A673 (cell line): ENCODE measurements around the gene BUB3. TPM values are rescaled to one million over a fixed set of nuclear protein-coding genes. Genes with fewer than 3 reads are reported as not detected.
"Not testable (repeated sequence)": the region's sequence is repeated elsewhere in the genome, so short reads cannot be mapped to it uniquely, and the experiment has no call there.

Experiments used
- BruUV-seq: library from RNA; stranded (reverse); fragments of 400-500 nt; replicated peaks from 2 replicates; lab custom pipeline; 2021; lab: Mats Ljungman, UMichigan
- CTCF ChIA-PET: fragments of 300-600 bp; sonication (Branson Sonifier 250); formaldehyde crosslinking; loops from one replicate; lab custom pipeline; 2022; ENCODE audit warnings: antibody characterized with exemption; lab: Charles Lee
- POLR2A ChIA-PET: fragments of 300-600 bp; sonication (Branson Sonifier 250); formaldehyde crosslinking; loops from one replicate; lab custom pipeline; 2022; ENCODE audit warnings: antibody characterized with exemption; ENCODE audit not compliant: low non-redundant PET; lab: Charles Lee
- DNase-seq: peaks from one replicate; pipeline ENCODE4 v3.0.0-alpha.2; 2015; ENCODE audit warnings: low spot score
- H3K27ac ChIP-seq: fragments of 200-600 bp; sonication (generic); 2 replicates; pipeline ENCODE4 v1.5.1; 2016; ENCODE audit warnings: mixed run types, low read depth, mild to moderate bottlenecking, mixed read lengths, antibody characterized with exemption, low read length; ENCODE audit not compliant: poor library complexity, severe bottlenecking
- H3K27me3 ChIP-seq: fragments of 200-600 bp; sonication (generic); replicated peaks from 2 replicates; pipeline ENCODE4 v1.6.1; 2017; ENCODE audit warnings: mixed run types, low read depth, mild to moderate bottlenecking, mixed read lengths, antibody characterized with exemption, low read length; ENCODE audit not compliant: insufficient read depth, poor library complexity
- H3K36me3 ChIP-seq: fragments of 200-600 bp; sonication (generic); 2 replicates; pipeline ENCODE4 v1.6.1; 2016; ENCODE audit warnings: mixed run types, mild to moderate bottlenecking, mixed read lengths, antibody characterized with exemption, low read length; ENCODE audit not compliant: insufficient read depth, poor library complexity, severe bottlenecking
- H3K4me1 ChIP-seq: fragments of 200-600 bp; sonication (generic); 2 replicates; pipeline ENCODE4 v1.6.1; 2017; ENCODE audit warnings: mixed run types, mild to moderate bottlenecking, mixed read lengths, antibody characterized with exemption, low read length; ENCODE audit not compliant: insufficient read depth, poor library complexity, severe bottlenecking
- H3K4me3 ChIP-seq: fragments of 200-600 bp; sonication (generic); 2 replicates; pipeline ENCODE4 v1.5.1; 2016; ENCODE audit warnings: low read depth, mixed run types, mild to moderate bottlenecking, mixed read lengths, low read length; ENCODE audit not compliant: poor library complexity, severe bottlenecking
- H3K9me3 ChIP-seq: fragments of 200-600 bp; sonication (generic); 2 replicates; pipeline ENCODE4 v1.6.1; 2016; ENCODE audit warnings: mixed run types, low read depth, mild to moderate bottlenecking, mixed read lengths, antibody characterized with exemption, low read length; ENCODE audit not compliant: poor library complexity, severe bottlenecking
- CTCF ChIP-seq: fragments of 300-800, 200-600 bp; sonication (generic); conservative IDR thresholded peaks from 2 replicates; pipeline ENCODE4 v1.5.1; 2017; ENCODE audit warnings: low read depth, mild to moderate bottlenecking, antibody characterized with exemption, low read length, moderate library complexity, mixed read lengths
- EZH2 ChIP-seq: fragments of 200-600 bp; sonication (generic); IDR thresholded peaks from 2 replicates; pipeline ENCODE4 v1.6.1; 2017; ENCODE audit warnings: borderline replicate concordance, low read depth, mild to moderate bottlenecking, mixed read lengths, antibody characterized with exemption, low read length; ENCODE audit not compliant: poor library complexity, severe bottlenecking
- intact Hi-C: fragments of 100-400 bp; cut with micrococcal nuclease; formaldehyde crosslinking; loops from one replicate; pipeline ENCODE4 v1.10.0; 2022; ENCODE audit not compliant: unreplicated experiment
- total RNA-seq: library from RNA; stranded (reverse); gene quantifications from 2 replicates; pipeline ENCODE4 v1.2.3, GENCODE V29; 2021

The BUB3 gene
- total RNA-seq, 1 experiment from 2014 or later = 207 TPM

DNA sequence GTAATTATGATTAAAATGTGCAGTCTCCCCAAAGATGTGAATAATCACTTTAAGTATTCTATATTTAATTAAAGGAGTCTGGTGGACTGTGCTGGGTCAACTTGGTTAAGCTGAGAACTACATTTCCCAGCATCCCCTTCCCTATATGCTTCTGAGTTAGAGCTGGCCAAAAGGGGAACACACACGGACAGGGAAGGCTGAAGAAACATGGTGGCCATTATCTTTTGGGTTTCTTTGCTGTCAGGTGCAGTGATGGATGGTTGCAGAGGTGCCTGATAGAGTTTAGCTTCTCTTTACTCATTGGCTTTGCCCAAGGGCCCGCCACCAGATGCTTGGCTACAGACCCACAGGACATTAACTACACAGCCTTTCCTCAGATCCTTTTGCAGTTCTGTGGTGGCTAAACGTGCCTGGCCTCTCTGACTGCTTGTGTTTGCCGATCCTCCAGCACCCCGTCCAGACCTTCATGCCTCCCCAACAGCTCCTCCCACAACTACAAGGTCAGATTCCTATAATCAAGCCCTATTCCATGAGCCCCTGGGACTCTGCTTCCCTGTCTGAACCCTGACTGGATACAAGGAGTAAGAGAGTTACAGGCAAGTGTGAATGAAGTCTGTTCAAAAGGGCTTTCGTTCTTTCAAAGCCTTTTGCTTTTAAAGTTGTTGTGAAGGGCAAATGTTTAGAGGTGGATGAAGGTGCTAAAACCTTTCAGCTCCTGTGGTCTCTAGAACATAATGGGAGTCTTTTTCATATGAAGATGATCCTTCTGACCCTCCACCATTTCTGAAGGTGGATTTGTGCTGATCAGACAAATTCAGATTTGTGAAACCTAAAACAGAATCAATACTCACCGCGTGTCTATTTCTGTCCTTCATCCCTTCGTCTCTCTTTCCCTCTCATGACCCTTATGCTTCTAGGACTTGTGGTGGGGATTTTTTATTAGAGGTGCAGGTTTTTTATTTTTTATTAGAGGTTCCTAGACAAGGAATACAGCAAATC lies 21.5 kb downstream of the BUB3 start:
- intact Hi-C loops = no loop called here
- no TSS peak for BruUV-seq
- ChIA-PET POLR2A (no interaction called here), CTCF (no interaction called here)
- Histone ChIP-seq H3K4me1 (no peaks in the 10 kb centered on the region), H3K36me3 (no peaks in the 10 kb centered on the region), H3K27me3 (no peaks in the 10 kb centered on the region), H3K27ac (no peak overlapping the region), H3K4me3 (no peak overlapping the region), H3K9me3 (no peaks in the 10 kb centered on the region)
- no peak for DNase-seq
- TF ChIP-seq EZH2 (no peak), CTCF (no peak)

GRCh38 chr10:123178390-123178789 lies 24.2 kb downstream of the BUB3 start:
- H3K27me3 ChIP-seq, DNase-seq, BruUV-seq, intact Hi-C loops, POLR2A ChIA-PET, CTCF ChIA-PET, H3K9me3 ChIP-seq, H3K4me1 ChIP-seq, H3K27ac ChIP-seq, H3K4me3 ChIP-seq, H3K36me3 ChIP-seq: not testable (repeated sequence)

DNA sequence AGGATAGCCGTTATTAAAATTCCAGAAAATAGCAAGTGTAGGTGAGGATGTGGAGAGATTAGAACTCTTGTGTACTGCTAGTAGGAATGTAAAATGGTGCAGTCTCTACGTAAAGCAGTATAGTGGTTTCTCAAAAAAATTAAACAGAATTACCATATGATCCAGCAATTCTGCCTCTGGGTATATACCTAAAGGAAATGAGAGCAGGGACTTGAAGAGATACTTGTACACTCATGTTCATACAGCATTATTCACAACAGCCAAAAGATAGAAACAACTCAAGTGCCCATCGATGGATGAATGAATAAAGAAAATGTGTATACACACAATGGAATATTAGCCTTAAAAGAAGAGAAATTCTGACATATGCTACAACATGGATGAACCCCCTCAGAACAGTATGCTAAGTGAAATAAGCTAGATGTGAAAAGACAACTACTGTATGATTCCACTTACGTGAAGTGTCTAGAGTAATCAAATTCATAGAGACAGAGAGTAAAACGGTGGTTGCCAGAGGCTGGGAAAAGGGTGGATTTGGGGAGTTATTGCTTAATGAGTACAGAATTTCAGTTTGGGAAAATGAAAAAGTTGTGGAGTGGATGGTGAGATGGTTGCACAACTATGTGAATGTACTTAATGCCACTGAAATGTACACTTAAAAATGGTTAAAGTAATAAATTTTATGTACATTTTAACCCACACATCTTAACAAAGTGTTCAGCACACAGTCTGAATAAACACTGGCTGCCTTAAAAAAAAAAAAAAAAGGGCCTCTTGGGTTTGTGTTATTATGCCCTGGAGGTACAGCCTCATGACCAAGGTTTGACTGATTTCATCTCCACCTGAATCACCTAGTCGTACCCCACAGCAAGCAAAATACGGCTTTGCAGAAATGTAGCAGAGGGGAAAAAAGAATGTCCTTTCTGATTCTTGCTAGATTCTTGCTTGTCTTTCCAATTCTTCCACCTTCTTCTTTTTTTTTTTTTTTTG lies 26.2 kb downstream of the BUB3 start:
- H3K27ac ChIP-seq = no peak overlapping the region
- peaks cover 18% of the 10 kb centered on the region for H3K9me3 ChIP-seq
- no peak for DNase-seq
- POLR2A ChIA-PET = no interaction called here
- no peak overlapping the region for H3K4me3 ChIP-seq
- intact Hi-C loops = no loop called here
- TF ChIP-seq CTCF (no peak), EZH2 (no peak)
- no peaks in the 10 kb centered on the region for H3K36me3 ChIP-seq
- no peaks in the 10 kb centered on the region for H3K27me3 ChIP-seq
- CTCF ChIA-PET = no interaction called here
- no peaks in the 10 kb centered on the region for H3K4me1 ChIP-seq
- BruUV-seq = no TSS peak
